K562 (cell line): Measurements from ENCODE around the gene B4GALNT3. TPM values are rescaled to one million over a fixed set of nuclear protein-coding genes. Genes with fewer than 3 reads are reported as not detected.

Source experiments
- ATAC-seq: fragments of 200-7000 bp; cut with Tn5 transposase; 3 replicates; pipeline ENCODE4 v1.9.1; 2020; ENCODE audit warnings: moderate library complexity
- BruUV-seq: library from RNA; stranded (reverse); fragments of 400-500 nt; replicated peaks from 2 replicates; lab custom pipeline; 2021; lab: Mats Ljungman, UMichigan
- CTCF ChIA-PET: fragments of 300-600 bp; formaldehyde crosslinking; extraction: SDS; loops from one replicate; lab custom pipeline; 2021; ENCODE audit warnings: low intra/inter-chr PET ratio; lab: Yijun Ruan, JAX
- POLR2A ChIA-PET: fragments of 300-600, 350-650 bp; sonication (Branson Sonifier 250); formaldehyde crosslinking; extraction: SDS; loops from one replicate; lab custom pipeline; 2021; ENCODE audit warnings: antibody characterized with exemption, inconsistent platforms; lab: Yijun Ruan, JAX
- DNase-seq, 4 experiments: peaks; one replicate each; pipeline versions ENCODE4 v3.0.0 to v3.0.0-alpha.2; 2011 to 2018; ENCODE audit warnings: low spot score in 3 of 4, mixed read lengths in 3 of 4; ENCODE audit errors: extremely low read depth in 1 of 4
- FAIRE-seq: peaks from 2 replicates; lab custom pipeline; 2011; peaks lifted over from hg19 to GRCh38; lab: Jason Lieb, UNC
- H2AFZ ChIP-seq: 2 replicates; pipeline ENCODE4 v1.6.0; 2011; ENCODE audit warnings: low read depth, low read length, control low read depth, inconsistent platforms
- H3K27ac ChIP-seq: fragments of 200-600 bp; 3 replicates; pipeline ENCODE4 v1.8.0; 2011; ENCODE audit warnings: low read depth, mild to moderate bottlenecking, control low read depth, inconsistent platforms, low read length, moderate library complexity, mixed read lengths; ENCODE audit errors: extremely low read depth
- H3K27me3 ChIP-seq, 2 experiments: fragments of 300-600 bp in 1 of 2; 2 replicates in 1 of 2; 3 replicates in 1 of 2; pipeline versions ENCODE4 v1.6.0 to v1.8.0; 2011; ENCODE audit warnings: inconsistent platforms in 2 of 2, low read length in 2 of 2, mild to moderate bottlenecking in 1 of 2, mixed read lengths in 1 of 2, moderate library complexity in 1 of 2; ENCODE audit not compliant: control insufficient read depth in 2 of 2, insufficient read depth in 2 of 2
- H3K36me3 ChIP-seq: fragments of 300-600 bp; 3 replicates; pipeline ENCODE4 v1.8.0; 2011; ENCODE audit warnings: mild to moderate bottlenecking, low read length, inconsistent platforms; ENCODE audit not compliant: control insufficient read depth, insufficient read depth
- H3K4me1 ChIP-seq, 2 experiments: fragments of 200-600 bp in 1 of 2; replicated peaks in 1 of 2; 2 replicates in 1 of 2; 3 replicates in 1 of 2; pipeline versions ENCODE4 v1.5.1 to v1.8.0; 2011; ENCODE audit warnings: inconsistent platforms in 2 of 2, low read length in 2 of 2, mild to moderate bottlenecking in 1 of 2, mixed read lengths in 1 of 2, moderate library complexity in 1 of 2; ENCODE audit not compliant: control insufficient read depth in 2 of 2, insufficient read depth in 2 of 2
- H3K4me2 ChIP-seq: 2 replicates; pipeline ENCODE4 v1.6.1; 2011; ENCODE audit warnings: low read length, control low read depth, inconsistent platforms, mixed read lengths; ENCODE audit not compliant: insufficient read depth
- H3K4me3 ChIP-seq: fragments of 200-600 bp; sonication (generic), shearing (Covaris generic); 2 replicates; pipeline ENCODE4 v1.5.1; 2016; ENCODE audit warnings: control low read depth, inconsistent platforms
- H3K79me2 ChIP-seq: fragments of 200-600 bp; 3 replicates; pipeline ENCODE4 v1.8.0; 2011; ENCODE audit warnings: low read length, inconsistent platforms; ENCODE audit not compliant: control insufficient read depth, insufficient read depth
- H3K9ac ChIP-seq, 2 experiments: 2 replicates each; pipeline versions ENCODE4 v1.6.0 to v1.6.1; 2011; ENCODE audit warnings: low read depth in 2 of 2, low read length in 2 of 2, control low read depth in 1 of 2, inconsistent platforms in 1 of 2, mild to moderate bottlenecking in 1 of 2, mixed read lengths in 1 of 2; ENCODE audit not compliant: insufficient read depth in 1 of 2
- H3K9me1 ChIP-seq: one replicate; pipeline ENCODE4 v1.6.0; 2011; ENCODE audit warnings: inconsistent platforms, mild to moderate bottlenecking, low read length, moderate library complexity; ENCODE audit not compliant: control insufficient read depth, insufficient read depth
- H3K9me3 ChIP-seq: replicated peaks from 2 replicates; pipeline ENCODE4 v1.5.1; 2011; ENCODE audit warnings: low read depth, low read length, inconsistent platforms; ENCODE audit not compliant: control insufficient read depth, insufficient read depth
- H4K20me1 ChIP-seq: replicated peaks from 2 replicates; pipeline ENCODE4 v1.6.1; 2011; ENCODE audit warnings: low read length, inconsistent platforms, mixed read lengths; ENCODE audit not compliant: control insufficient read depth, insufficient read depth
- COPS2 ChIP-seq: fragments of 450-650 bp; conservative IDR thresholded peaks from 2 replicates; pipeline ENCODE4 v1.6.1; 2016; ENCODE audit warnings: mild to moderate bottlenecking, moderate library complexity
- HNRNPH1 ChIP-seq: fragments of 200-400 bp; formaldehyde crosslinking; optimal IDR thresholded peaks from 2 replicates; pipeline ENCODE3; 2017; ENCODE audit warnings: low read depth, mild to moderate bottlenecking, low read length, moderate library complexity
- MCM3 ChIP-seq: fragments of 450-650 bp; IDR thresholded peaks from 2 replicates; pipeline ENCODE4 v1.6.1; 2016
- MEF2A ChIP-seq: IDR thresholded peaks from 2 replicates; pipeline ENCODE4 v1.6.1; 2011; ENCODE audit warnings: low read depth, mild to moderate bottlenecking, low read length, moderate library complexity; ENCODE audit not compliant: control insufficient read depth
- SMAD3 ChIP-seq: fragments of 450-650 bp; formaldehyde crosslinking; conservative IDR thresholded peaks from 2 replicates; pipeline ENCODE4 v1.4.0; 2020; ENCODE audit warnings: mild to moderate bottlenecking
- SMARCC2 ChIP-seq: fragments of 450-650 bp; IDR thresholded peaks from 2 replicates; pipeline ENCODE4 v1.6.1; 2017; ENCODE audit warnings: antibody characterized with exemption, moderate library complexity, mild to moderate bottlenecking, low read depth
- TRIM28 ChIP-seq: fragments of 450-650 bp; IDR thresholded peaks from 2 replicates; pipeline ENCODE4 v1.6.1; 2017
- ZNF212 ChIP-seq: fragments of 450-650 bp; formaldehyde crosslinking; IDR thresholded peaks from 2 replicates; pipeline ENCODE4 v1.4.0; 2020; ENCODE audit warnings: mild to moderate bottlenecking
- ZNF311 ChIP-seq: fragments of 250-450 bp; sonication (Bioruptor Pico); IDR thresholded peaks from 2 replicates; pipeline ENCODE4 v1.4.0; 2020; ENCODE audit warnings: mild to moderate bottlenecking, moderate library complexity
- ZNF696 ChIP-seq: fragments of 250-450 bp; sonication (Bioruptor Pico); conservative IDR thresholded peaks from 2 replicates; pipeline ENCODE4 v1.4.0; 2020; ENCODE audit warnings: mild to moderate bottlenecking, moderate library complexity
- WGBS: fragments of 100-300 bp; shearing (Covaris generic); methylation state at CpG from one replicate; pipeline ENCODE4 v1.1.6; 2016; ENCODE audit warnings: low coverage, mixed read lengths; ENCODE audit not compliant: insufficient coverage; ENCODE audit errors: missing lambda C conversion rate; 5-methylcytosine and 5-hydroxymethylcytosine counted together
- in situ Hi-C: fragments of 300-500 bp; cut with MboI; formaldehyde crosslinking; loops from 4 replicates; pipeline ENCODE4 v1.15.0; 2018; ENCODE audit warnings: inconsistent platforms, mixed read lengths
- intact Hi-C: fragments of 100-400 bp; cut with micrococcal nuclease; formaldehyde crosslinking; loops from 2 replicates; pipeline ENCODE4 v1.14.2; 2022
- polyA plus RNA-seq, 8 experiments: library from polyadenylated mRNA; depleted of rRNA in 4 of 8; stranded (reverse) in 5 of 8; unstranded in 3 of 8; fragments of >200 nt; fragmentation: Nextera tagmentation in 2 of 8; fragmentation: Illumina TruSeq in 1 of 8; extraction: Ambion mirVana in 2 of 8; extraction: Trizol in 1 of 8; gene quantifications; 2 replicates each; pipeline versions ENCODE4 v1.2.1 to v1.2.3, GENCODE V29; 2011 to 2014; ENCODE audit warnings: inconsistent platforms in 1 of 8, missing spikeins in 1 of 8
- total RNA-seq, 7 experiments: library from RNA; depleted of rRNA in 6 of 7; stranded (reverse); fragments of >200 nt in 6 of 7; fragmentation: Illumina TruSeq in 2 of 7; extraction: Trizol in 2 of 7; gene quantifications; 2 replicates each; pipeline versions ENCODE4 v1.2.1 to v1.2.3, GENCODE V29; 2011 to 2021; ENCODE audit warnings: low replicate concordance in 1 of 7
- TF ChIP-seq, protein P1 (sequence below): sonication (generic); formaldehyde crosslinking; IDR thresholded peaks from 2 replicates; pipeline ENCODE4 v1.8.1; 2023; ENCODE audit warnings: mild to moderate bottlenecking, missing genetic modification reagents
- TF ChIP-seq, protein P2 (sequence below): sonication (generic); formaldehyde crosslinking; IDR thresholded peaks from 2 replicates; pipeline ENCODE4 v1.8.1; 2023; ENCODE audit warnings: mild to moderate bottlenecking, missing genetic modification reagents
- TF ChIP-seq, protein P3 (sequence below): fragments of 450-650 bp; IDR thresholded peaks from 2 replicates; pipeline ENCODE4 v1.6.1; 2016; ENCODE audit warnings: missing biosample characterization, missing genetic modification characterization

The B4GALNT3 gene
- total and polyA plus RNA-seq, 9 of the 15 experiments (the other 6 are each of a cell fraction or from before 2014, with no cell fraction given): 0.04 to 0.36 (median 0.10) TPM; not detected in 6

DNA sequence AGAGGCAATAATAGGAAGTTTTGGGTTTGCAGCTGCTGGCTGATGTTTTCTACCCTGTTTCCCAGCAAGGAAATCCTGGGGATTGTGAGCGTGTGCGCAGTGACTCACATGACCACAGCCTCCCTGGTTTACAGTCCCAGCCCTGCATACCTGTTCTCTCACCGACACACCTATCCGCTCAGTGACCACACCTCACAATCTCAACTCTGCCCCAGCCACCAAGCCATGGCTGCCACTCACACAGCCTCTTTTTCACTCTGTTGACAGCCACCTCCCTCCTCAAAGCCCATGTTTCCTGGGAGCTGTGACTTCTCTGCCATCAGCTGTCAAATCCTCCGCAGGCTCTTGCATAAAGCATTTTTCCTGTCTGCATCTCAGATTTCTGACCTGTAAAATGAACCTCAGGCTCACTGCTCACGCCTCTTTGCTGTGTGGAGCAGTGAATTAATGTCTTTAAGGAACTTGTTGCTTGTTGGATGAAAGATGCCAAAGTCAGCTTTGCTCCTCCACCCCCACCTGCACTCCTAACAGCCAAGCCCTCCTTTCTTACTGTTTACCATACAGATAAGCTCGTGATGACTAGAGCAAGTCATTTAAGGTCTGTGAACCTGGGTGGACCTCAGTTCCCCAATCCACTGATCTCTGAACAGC, 43.5 kb downstream of the B4GALNT3 start:
- ChIA-PET CTCF (no interaction called here), POLR2A (interaction anchor here (0.6 kb wide), 1 partner anchor 27 kb away, joined by 3 read pairs; no protein-coding TSS in a partner anchor)
- TF ChIP-seq TRIM28: no peak
- TF ChIP-seq ZNF311 (CRISPR knock-in tag): no peak
- TF ChIP-seq ZNF696 (CRISPR knock-in tag): no peak
- no peak for TF ChIP-seq ZNF212 (CRISPR knock-in tag)
- no peak for TF ChIP-seq MCM3
- TF ChIP-seq, protein P1, sequence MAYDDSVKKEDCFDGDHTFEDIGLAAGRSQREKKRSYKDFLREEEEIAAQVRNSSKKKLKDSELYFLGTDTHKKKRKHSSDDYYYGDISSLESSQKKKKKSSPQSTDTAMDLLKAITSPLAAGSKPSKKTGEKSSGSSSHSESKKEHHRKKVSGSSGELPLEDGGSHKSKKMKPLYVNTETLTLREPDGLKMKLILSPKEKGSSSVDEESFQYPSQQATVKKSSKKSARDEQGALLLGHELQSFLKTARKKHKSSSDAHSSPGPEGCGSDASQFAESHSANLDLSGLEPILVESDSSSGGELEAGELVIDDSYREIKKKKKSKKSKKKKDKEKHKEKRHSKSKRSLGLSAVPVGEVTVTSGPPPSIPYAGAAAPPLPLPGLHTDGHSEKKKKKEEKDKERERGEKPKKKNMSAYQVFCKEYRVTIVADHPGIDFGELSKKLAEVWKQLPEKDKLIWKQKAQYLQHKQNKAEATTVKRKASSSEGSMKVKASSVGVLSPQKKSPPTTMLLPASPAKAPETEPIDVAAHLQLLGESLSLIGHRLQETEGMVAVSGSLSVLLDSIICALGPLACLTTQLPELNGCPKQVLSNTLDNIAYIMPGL (CRISPR knock-in tag): no peak
- TF ChIP-seq, protein P2, sequence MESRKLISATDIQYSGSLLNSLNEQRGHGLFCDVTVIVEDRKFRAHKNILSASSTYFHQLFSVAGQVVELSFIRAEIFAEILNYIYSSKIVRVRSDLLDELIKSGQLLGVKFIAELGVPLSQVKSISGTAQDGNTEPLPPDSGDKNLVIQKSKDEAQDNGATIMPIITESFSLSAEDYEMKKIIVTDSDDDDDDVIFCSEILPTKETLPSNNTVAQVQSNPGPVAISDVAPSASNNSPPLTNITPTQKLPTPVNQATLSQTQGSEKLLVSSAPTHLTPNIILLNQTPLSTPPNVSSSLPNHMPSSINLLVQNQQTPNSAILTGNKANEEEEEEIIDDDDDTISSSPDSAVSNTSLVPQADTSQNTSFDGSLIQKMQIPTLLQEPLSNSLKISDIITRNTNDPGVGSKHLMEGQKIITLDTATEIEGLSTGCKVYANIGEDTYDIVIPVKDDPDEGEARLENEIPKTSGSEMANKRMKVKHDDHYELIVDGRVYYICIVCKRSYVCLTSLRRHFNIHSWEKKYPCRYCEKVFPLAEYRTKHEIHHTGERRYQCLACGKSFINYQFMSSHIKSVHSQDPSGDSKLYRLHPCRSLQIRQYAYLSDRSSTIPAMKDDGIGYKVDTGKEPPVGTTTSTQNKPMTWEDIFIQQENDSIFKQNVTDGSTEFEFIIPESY (CRISPR knock-in tag): no peak
- TF ChIP-seq HNRNPH1: no peak
- no peak for TF ChIP-seq SMARCC2
- TF ChIP-seq, protein P3, sequence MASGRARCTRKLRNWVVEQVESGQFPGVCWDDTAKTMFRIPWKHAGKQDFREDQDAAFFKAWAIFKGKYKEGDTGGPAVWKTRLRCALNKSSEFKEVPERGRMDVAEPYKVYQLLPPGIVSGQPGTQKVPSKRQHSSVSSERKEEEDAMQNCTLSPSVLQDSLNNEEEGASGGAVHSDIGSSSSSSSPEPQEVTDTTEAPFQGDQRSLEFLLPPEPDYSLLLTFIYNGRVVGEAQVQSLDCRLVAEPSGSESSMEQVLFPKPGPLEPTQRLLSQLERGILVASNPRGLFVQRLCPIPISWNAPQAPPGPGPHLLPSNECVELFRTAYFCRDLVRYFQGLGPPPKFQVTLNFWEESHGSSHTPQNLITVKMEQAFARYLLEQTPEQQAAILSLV (tag): no peak
- no peak for TF ChIP-seq SMAD3 (CRISPR knock-in tag)
- no peak for TF ChIP-seq MEF2A
- no peak for TF ChIP-seq COPS2
- Histone ChIP-seq H3K4me2 (no peak overlapping the region), H2AFZ (no peak overlapping the region), H3K79me2 (no peaks in the 10 kb centered on the region), H3K27me3 (peaks cover 24 to 54% of the 10 kb centered on the region in 2 experiments), H3K4me1 (no peaks in the 10 kb centered on the region), H3K27ac (no peak overlapping the region), H4K20me1 (peaks cover 4% of the 10 kb centered on the region; the same call in 1 of the 2 replicates), H3K9me1 (no peaks in the 10 kb centered on the region), H3K9me3 (no peaks in the 10 kb centered on the region), H3K9ac (no peak overlapping the region), H3K4me3 (no peak overlapping the region), H3K36me3 (no peaks in the 10 kb centered on the region)
- in situ Hi-C loops: no loop called here
- ATAC-seq (no peak), FAIRE-seq (no peak), DNase-seq (no peak)
- no TSS peak for BruUV-seq
- intact Hi-C loops: no loop called here
- 0% methylated on average over 6 of the region's 7 CpGs for WGBS
